Measurements from ENCODE around the gene GPX6.
A peak's percentile ranks its signal among the peaks of the same experiment; 100 is the strongest.

The GPX6 gene

DNA sequence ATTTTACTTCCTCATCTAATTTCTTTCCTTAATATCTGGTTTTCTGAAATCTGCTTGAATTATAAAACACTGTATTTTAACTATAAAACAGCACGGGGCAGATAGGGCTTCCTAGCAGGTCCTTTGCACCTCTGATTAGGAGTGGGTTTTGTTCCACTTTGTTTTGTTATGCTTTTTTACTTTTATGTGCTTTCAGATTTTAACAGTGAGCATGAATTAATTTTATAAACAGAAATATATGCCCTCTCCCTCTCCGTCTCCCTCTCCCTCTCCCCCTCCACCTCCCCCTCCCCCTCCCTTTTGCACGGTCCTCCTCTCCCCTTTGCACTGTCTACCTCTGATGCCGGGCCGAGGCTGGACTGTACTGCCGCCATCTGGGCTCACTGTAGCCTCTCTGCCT is 14.3 kb downstream of the GPX6 start:
- Histone ChIP-seq H3K27ac (no peak overlapping the region), H4K20me1 (no peaks in the 10 kb centered on the region), H3K9ac (no peak overlapping the region), H3K4me1 (peaks cover 3% of the 10 kb centered on the region), H3K4me3 (no peak overlapping the region), H3K9me3 (peaks cover 16% of the 10 kb centered on the region), H3K27me3 (no peaks in the 10 kb centered on the region), H3K4me2 (no peak overlapping the region), H3K36me3 (no peaks in the 10 kb centered on the region)
- TF ChIP-seq Cebpa-rat (IDR thresholded peaks at IDR 0.05), result no peak

DNA sequence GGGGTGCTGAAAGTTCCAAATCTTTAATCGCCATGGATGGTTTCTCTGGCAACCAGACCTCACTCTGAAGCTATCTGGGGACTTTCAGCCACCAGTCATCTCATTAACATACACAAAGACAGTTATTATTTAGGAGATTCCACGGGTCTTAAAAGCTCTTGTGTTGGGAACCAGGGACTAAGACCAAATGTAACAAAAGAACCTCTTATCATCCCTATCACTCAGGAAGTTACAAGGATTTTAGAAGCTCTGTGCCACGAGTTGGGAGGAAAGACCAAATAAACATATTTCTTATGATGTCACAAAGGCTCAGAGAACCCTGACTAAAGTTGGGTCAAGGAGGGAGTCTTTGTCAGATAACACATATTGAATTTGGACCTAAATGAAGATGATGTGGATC is 17.7 kb downstream of the GPX6 start:
- no peak overlapping the region for H3K4me3 ChIP-seq
- no peaks in the 10 kb centered on the region for H3K36me3 ChIP-seq

DNA sequence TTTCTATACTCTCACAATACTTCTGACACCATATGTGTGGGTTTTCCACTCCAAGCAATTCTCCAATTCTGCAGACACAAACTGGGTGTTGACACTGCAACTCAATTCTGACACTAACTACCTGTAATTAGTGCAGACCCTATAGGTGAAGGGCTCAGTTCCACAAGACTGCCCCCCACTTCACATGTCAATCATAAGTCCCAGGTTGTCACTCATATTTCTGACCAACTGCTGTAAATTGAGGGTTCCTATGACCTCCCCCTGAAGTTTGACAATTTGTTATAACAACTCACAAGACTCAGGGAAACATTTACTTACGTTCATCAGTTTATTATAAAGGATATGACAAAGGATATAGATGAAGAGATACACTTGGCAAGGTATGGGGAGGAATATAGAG is 18.3 kb downstream of the GPX6 start:
- no peaks in the 10 kb centered on the region for H3K27me3 ChIP-seq
- no peak overlapping the region for H3K9ac ChIP-seq
- no peak overlapping the region for H3K27ac ChIP-seq
- no peaks in the 10 kb centered on the region for H4K20me1 ChIP-seq
- no peak overlapping the region for H3K4me2 ChIP-seq
- 0 out of 2 replicates have a peak, but pooled peaks cover 7% of the 10 kb centered on the region for H3K4me1 ChIP-seq
- no peak for TF ChIP-seq Cebpa-rat (IDR thresholded peaks at IDR 0.05)
- peaks cover 13% of the 10 kb centered on the region for H3K9me3 ChIP-seq
- H3K36me3 ChIP-seq, result no peaks in the 10 kb centered on the region
- no peak overlapping the region for H3K4me3 ChIP-seq

More for the DNA sequence above, 17.7 kb downstream of the GPX6 start:
- Histone ChIP-seq H3K9me3 (peaks cover 16% of the 10 kb centered on the region), H3K4me2 (no peak overlapping the region), H3K27ac (no peak overlapping the region), H3K27me3 (no peaks in the 10 kb centered on the region), H3K4me1 (0 out of 2 replicates have a peak, but pooled peaks cover 7% of the 10 kb centered on the region), H4K20me1 (no peaks in the 10 kb centered on the region), H3K9ac (no peak overlapping the region)
- TF ChIP-seq Cebpa-rat (IDR thresholded peaks at IDR 0.05), result no peak

DNA sequence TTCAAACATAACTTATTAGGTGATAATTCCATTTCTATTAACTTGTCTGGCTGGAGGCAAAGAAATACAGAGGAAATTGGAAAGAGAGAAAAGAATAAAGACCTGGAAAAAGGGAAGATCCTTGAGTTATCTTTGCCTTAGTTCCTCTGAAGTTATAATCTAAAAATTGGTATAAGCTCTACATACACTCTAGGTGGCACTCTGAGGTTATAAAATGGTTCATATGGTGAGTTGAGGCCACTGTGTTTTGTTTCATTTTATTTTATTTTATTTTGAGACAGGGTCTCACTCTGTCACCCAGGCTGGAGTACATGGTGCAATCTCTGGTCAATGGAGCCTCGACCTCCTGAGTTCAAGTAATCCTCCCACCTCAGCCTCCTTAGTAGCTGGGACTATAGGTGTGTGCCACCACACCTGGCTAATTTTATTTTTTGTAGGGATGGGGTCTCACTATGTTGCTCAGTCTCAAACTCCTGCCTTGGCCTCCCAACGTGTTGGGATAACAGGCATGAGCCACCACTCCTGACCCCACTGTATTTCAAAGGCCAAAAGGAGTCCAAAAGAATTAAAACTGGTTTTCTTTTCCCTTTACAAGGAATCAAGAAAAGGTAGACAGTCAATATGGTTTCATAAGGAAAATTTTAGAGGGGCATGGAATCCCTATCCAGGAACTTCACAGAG is 19.4 kb downstream of the GPX6 start:
- Histone ChIP-seq H3K36me3 (no peaks in the 10 kb centered on the region), H3K4me1 (peaks cover 17% of the 10 kb centered on the region), H3K9ac (no peak overlapping the region), H3K9me3 (peaks cover 4% of the 10 kb centered on the region; the same call in 1 of the 2 replicates), H3K4me3 (no peak overlapping the region), H3K27ac (no peak overlapping the region), H3K4me2 (no peak overlapping the region), H3K27me3 (no peaks in the 10 kb centered on the region), H4K20me1 (no peaks in the 10 kb centered on the region)
- no peak for TF ChIP-seq Cebpa-rat (IDR thresholded peaks at IDR 0.05)

DNA sequence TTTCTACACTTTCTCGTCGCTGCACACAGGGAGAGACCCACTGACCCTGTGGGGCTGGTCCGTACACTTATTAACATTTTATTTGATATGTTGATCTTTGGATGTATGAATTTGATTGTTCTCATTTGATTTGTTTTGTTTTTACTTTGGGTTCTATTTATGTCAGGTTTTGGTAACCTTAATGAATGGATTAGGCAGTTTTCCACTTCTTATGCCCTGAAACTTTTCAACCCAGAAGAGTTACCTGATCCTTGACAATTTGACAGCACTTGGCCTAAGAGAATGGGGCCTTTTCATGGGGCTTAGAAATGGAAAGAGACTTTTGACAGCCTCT is 23.6 kb downstream of the GPX6 start:
- H3K27ac ChIP-seq, result no peak overlapping the region
- no peak overlapping the region for H3K9ac ChIP-seq
- no peak for TF ChIP-seq Cebpa-rat (IDR thresholded peaks at IDR 0.05)
- no peaks in the 10 kb centered on the region for H4K20me1 ChIP-seq
- H3K9me3 ChIP-seq, result no peaks in the 10 kb centered on the region
- H3K27me3 ChIP-seq, result peaks cover 24% of the 10 kb centered on the region
- H3K36me3 ChIP-seq, result no peaks in the 10 kb centered on the region
- peak overlapping the region; percentile 85 for H3K4me2 ChIP-seq
- no peak overlapping the region for H3K4me3 ChIP-seq
- peaks cover 44% of the 10 kb centered on the region for H3K4me1 ChIP-seq

DNA sequence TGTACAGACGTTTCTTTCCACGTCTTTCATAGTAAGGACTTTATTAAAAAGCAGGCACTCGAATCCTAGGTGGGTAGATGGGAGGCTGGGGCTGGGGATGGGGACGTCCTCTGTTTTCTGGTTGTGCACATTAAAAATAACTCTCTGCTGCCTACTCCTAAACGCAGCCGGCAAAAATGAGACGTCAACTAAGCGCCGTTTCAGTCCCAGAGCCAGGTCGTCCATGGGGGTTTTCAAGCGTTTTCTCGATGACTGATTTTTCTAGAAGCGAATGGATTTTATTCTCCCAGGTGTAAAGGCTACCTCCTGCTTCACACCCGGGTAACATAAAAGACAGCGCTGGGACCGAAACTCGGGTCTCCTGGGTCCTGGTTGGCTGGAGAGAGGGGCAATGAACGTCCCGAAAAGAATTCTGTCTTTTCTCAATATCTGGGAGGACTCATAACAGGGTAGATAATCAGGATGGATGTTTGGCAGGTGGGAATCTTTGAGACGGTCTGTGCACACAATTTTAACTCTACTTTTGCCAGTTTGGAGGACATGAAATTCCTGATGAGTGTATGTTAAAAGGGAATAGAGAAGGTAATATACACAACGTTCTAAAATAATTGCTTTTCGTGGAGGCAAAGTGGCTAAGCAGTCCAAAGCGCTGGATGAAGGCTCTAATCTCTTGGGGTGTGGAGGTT is 25.2 kb downstream of the GPX6 start:
- H3K4me2 ChIP-seq, result peak overlapping the region; percentile 85
- no peaks in the 10 kb centered on the region for H4K20me1 ChIP-seq
- TF ChIP-seq Cebpa-rat (IDR thresholded peaks at IDR 0.05), result no peak
- peak overlapping the region; percentile 62 for H3K4me3 ChIP-seq
- peaks cover 44% of the 10 kb centered on the region for H3K4me1 ChIP-seq
- H3K9ac ChIP-seq, result peak overlapping the region; percentile 61; the same call in 1 of the 2 replicates
- no peak overlapping the region for H3K27ac ChIP-seq
- H3K36me3 ChIP-seq, result no peaks in the 10 kb centered on the region
- peaks cover 24% of the 10 kb centered on the region for H3K27me3 ChIP-seq
- H3K9me3 ChIP-seq, result no peaks in the 10 kb centered on the region

DNA sequence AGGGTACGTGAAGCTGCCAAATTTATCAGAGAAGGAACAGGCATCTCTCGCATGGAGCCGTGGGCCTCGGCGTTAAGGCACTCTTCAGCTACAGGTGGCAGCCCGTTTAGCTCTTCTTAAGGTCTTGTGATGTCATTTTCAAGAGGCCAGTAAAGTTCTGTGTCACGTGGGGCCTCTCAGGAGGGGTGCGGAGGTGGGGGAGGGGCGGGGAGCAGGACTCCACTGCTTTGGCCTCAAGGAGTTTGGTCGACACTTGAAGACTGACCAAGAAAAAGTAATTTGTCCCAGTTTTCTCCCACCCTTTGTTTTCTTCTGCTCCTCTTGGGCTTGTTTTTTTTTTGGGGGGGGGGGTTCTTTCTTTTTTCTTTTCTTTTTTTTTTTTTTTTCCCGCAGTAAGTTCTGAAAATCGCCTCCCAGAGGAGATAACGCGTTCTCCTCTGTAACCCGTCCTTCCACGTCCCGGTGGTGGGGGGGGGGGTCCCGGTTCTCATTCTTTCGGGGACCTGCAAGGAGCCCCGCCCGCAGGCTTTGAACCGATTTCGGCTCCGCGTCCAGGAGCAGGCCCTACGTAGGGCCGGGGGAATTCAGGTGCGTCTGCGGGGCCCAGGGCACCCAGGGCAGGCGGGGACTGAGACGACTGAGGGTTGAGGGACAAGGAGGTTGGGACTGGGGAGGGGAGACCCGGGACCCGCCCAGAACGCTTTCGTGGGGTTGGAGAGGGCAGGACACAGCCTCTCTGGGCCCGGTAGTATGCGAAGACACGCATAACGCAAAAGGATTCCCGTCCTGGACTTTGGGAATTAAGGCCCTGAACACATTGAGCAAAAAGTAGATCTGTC is 26.0 kb downstream of the GPX6 start:
- Histone ChIP-seq H3K9ac (peak overlapping the region; percentile 61; the same call in 1 of the 2 replicates), H3K36me3 (no peaks in the 10 kb centered on the region), H3K4me1 (peaks cover 44% of the 10 kb centered on the region), H3K9me3 (no peaks in the 10 kb centered on the region), H3K27ac (no peak overlapping the region), H3K4me2 (peak overlapping the region; percentile 85), H3K27me3 (peaks cover 24% of the 10 kb centered on the region), H3K4me3 (peak overlapping the region; percentile 62), H4K20me1 (no peaks in the 10 kb centered on the region)
- no peak for TF ChIP-seq Cebpa-rat (IDR thresholded peaks at IDR 0.05)

DNA sequence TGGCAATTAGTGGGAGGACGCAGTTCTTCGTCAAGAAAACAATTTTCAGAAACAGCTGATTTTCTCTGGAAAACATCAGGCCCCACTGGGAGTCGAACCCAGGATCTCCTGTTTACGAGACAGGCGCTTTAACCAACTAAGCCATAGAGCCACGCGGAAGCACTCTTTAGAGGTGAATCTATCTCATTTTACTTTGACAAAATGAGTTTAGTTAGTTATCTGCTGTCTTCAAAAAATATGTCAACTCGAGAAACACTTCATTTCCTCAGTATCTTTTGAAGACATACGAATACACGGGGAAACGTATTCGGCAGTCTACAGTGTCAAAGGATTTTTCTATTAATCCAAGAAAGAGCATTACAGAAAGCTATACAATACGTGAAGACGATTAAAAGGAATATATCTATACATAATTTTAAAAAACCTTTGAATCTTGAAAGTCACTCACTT is 26.7 kb downstream of the GPX6 start:
- H3K9ac ChIP-seq, result 0 out of 2 replicates have a peak overlapping the region, but pooled peaks have one; percentile 61
- TF ChIP-seq Cebpa-rat (IDR thresholded peaks at IDR 0.05), result no peak
- H3K36me3 ChIP-seq, result no peaks in the 10 kb centered on the region
- H3K4me3 ChIP-seq, result peak overlapping the region; percentile 62; the same call in 1 of the 2 replicates
- peaks cover 24% of the 10 kb centered on the region for H3K27me3 ChIP-seq
- H3K4me2 ChIP-seq, result peak overlapping the region; percentile 85
- H3K27ac ChIP-seq, result no peak overlapping the region
- no peaks in the 10 kb centered on the region for H4K20me1 ChIP-seq
- H3K9me3 ChIP-seq, result no peaks in the 10 kb centered on the region
- peaks cover 44% of the 10 kb centered on the region for H3K4me1 ChIP-seq

DNA sequence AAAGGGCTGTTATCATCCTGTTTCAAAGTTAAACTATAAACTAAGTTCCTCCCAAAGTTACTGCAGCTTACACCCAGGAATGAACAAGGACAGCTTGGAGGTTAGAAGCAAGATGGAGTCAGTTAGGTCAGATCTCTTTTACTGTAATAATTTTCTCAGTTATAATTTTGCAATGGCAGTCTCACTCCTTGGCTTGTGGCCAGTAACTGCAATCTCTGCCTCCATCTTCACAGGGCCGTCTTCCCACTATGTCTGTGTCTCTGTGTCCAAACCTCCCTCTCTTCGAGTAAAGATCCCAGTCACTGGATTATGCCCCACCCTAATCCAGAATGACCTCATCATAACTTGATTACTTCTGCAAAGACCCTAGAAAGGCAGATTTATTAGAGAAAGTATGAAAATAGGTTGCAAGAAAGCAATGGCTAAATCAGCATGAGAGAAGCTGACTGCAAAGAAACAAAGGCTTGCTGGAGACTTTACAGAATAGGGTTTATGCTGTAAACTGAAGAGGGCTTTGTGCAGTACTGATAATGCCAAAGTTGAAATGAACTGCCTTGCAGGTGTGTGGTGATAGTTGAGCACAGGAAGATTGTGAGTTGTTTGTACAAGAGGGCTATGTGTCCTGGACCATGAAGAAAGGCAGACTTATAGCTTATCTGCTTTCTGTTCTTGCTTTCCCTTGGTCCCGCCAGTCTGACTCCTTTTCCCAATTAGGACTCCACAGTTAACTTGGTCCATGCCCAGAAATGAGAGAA is 28.4 kb downstream of the GPX6 start:
- Histone ChIP-seq H3K9ac (no peak overlapping the region), H3K36me3 (no peaks in the 10 kb centered on the region), H3K4me3 (no peak overlapping the region), H3K9me3 (no peaks in the 10 kb centered on the region), H3K4me1 (peaks cover 36% of the 10 kb centered on the region), H3K27me3 (peaks cover 24% of the 10 kb centered on the region), H3K4me2 (no peak overlapping the region), H3K27ac (no peak overlapping the region), H4K20me1 (no peaks in the 10 kb centered on the region)
- TF ChIP-seq Cebpa-rat (IDR thresholded peaks at IDR 0.05), result no peak
